Naive thymus-derived CD4-positive, alpha-beta T cell (primary cell): ENCODE data around the gene TEX264. TPM values are rescaled to one million over a fixed set of nuclear protein-coding genes. Genes with fewer than 3 reads are reported as not detected.

Experiments
- ATAC-seq: fragments of 150-1000 bp; cut with Tn5 transposase; 2 replicates; pipeline ENCODE4 v1.10.0; 2021; ENCODE audit warnings: mild to moderate bottlenecking, moderate library complexity
- CTCF ChIA-PET: fragments of 350-600 bp; sonication (Branson Sonifier 250); formaldehyde crosslinking; loops from one replicate; lab custom pipeline; 2021; ENCODE audit warnings: antibody characterized with exemption; lab: Charles Lee
- POLR2A ChIA-PET: fragments of 350-600 bp; sonication (Branson Sonifier 250); formaldehyde crosslinking; loops from one replicate; lab custom pipeline; 2021; ENCODE audit warnings: antibody characterized with exemption, inconsistent platforms; lab: Charles Lee
- DNase-seq, 9 donors: peaks; one replicate each; pipeline versions ENCODE4 v3.0.0 to v3.0.0-alpha.2; 2020 to 2022; ENCODE audit warnings: mixed read lengths in 1 of 9
- H3K27ac ChIP-seq: one replicate; pipeline ENCODE4 v1.7.0; 2013; ENCODE audit warnings: mild to moderate bottlenecking, low read depth, low read length, moderate library complexity
- H3K27me3 ChIP-seq, 2 donors: one replicate each; pipeline ENCODE4 v1.7.0; 2013; ENCODE audit warnings: low read length in 2 of 2, mild to moderate bottlenecking in 2 of 2, moderate library complexity in 2 of 2; ENCODE audit not compliant: control insufficient read depth in 2 of 2, insufficient read depth in 2 of 2
- H3K36me3 ChIP-seq, 3 experiments: 1 replicate in 2 of 3; 2 replicates in 1 of 3; pipeline ENCODE4 v1.7.0; 2013; ENCODE audit warnings: low read length in 3 of 3, mild to moderate bottlenecking in 3 of 3, moderate library complexity in 1 of 3; ENCODE audit not compliant: insufficient read depth in 3 of 3, control insufficient read depth in 2 of 3
- H3K4me1 ChIP-seq, 2 donors: one replicate each; pipeline ENCODE4 v1.7.0; 2013; ENCODE audit warnings: low read length in 2 of 2, mild to moderate bottlenecking in 2 of 2, moderate library complexity in 1 of 2; ENCODE audit not compliant: control insufficient read depth in 2 of 2, insufficient read depth in 2 of 2
- H3K4me3 ChIP-seq: 2 replicates; pipeline ENCODE4 v1.7.0; 2013; ENCODE audit warnings: mild to moderate bottlenecking, low read length
- H3K9me3 ChIP-seq, 3 experiments: 1 replicate in 2 of 3; 2 replicates in 1 of 3; pipeline ENCODE4 v1.7.0; 2013; ENCODE audit warnings: low read length in 3 of 3; ENCODE audit not compliant: control insufficient read depth in 2 of 3
- H3K27ac Mint-ChIP-seq, 9 donors: one replicate each; pipeline ENCODE4 v1.8.0; 2020 to 2022; ENCODE audit warnings: mixed read lengths in 9 of 9, mild to moderate bottlenecking in 8 of 9, moderate library complexity in 5 of 9, inconsistent platforms in 2 of 9
- H3K27me3 Mint-ChIP-seq, 5 donors: one replicate each; pipeline ENCODE4 v1.8.0; 2021 to 2022; ENCODE audit warnings: mixed read lengths in 5 of 5, mild to moderate bottlenecking in 1 of 5
- H3K36me3 Mint-ChIP-seq, 5 donors: one replicate each; pipeline ENCODE4 v1.8.0; 2020 to 2022; ENCODE audit warnings: mixed read lengths in 5 of 5, mild to moderate bottlenecking in 3 of 5, inconsistent platforms in 1 of 5
- H3K4me1 Mint-ChIP-seq, 7 donors: one replicate each; pipeline ENCODE4 v1.8.0; 2020 to 2022; ENCODE audit warnings: mixed read lengths in 7 of 7, mild to moderate bottlenecking in 3 of 7, inconsistent platforms in 1 of 7
- H3K4me3 Mint-ChIP-seq, 10 donors: one replicate each; pipeline ENCODE4 v1.8.0; 2020 to 2022; ENCODE audit warnings: mild to moderate bottlenecking in 10 of 10, mixed read lengths in 10 of 10, moderate library complexity in 6 of 10, inconsistent platforms in 2 of 10
- H3K9me3 Mint-ChIP-seq, 11 donors: one replicate each; pipeline ENCODE4 v1.8.0; 2020 to 2022; ENCODE audit warnings: mixed read lengths in 11 of 11, mild to moderate bottlenecking in 4 of 11, inconsistent platforms in 1 of 11, moderate library complexity in 1 of 11
- intact Hi-C, 2 donors: fragments of 100-400 bp; cut with micrococcal nuclease; formaldehyde crosslinking; loops; one replicate each; pipeline ENCODE4 v1.15.1; 2023
- polyA plus RNA-seq, 2 donors: library from polyadenylated mRNA; unstranded; fragments of 300-500 nt; fragmentation: Illumina TruSeq; gene quantifications; one replicate each; pipeline ENCODE4 v1.2.3, GENCODE V29; 2021
- total RNA-seq, 6 experiments: library from RNA in 5 of 6; stranded (reverse) in 5 of 6; gene quantifications; 1 replicate in 5 of 6; 2 replicates in 1 of 6; pipeline ENCODE4 v1.2.3 and lab custom pipeline; 2021 to 2026

Gene TEX264
- total and polyA plus RNA-seq, 7 experiments from 2014 or later = 34.4 to 115 (median 44.2) TPM

GRCh38 chr3:51677358-51677757, 6.3 kb downstream of the TEX264 start:
- intact Hi-C loops = no loop called here
- POLR2A ChIA-PET = no interaction called here
- H3K4me1 ChIP-seq = peaks cover 71 to 77% of the 10 kb centered on the region in 2 donors
- peaks cover 0 to 2% (median 0%) of the 10 kb centered on the region in 11 donors for H3K9me3 Mint-ChIP-seq
- H3K27me3 Mint-ChIP-seq = no peaks in the 10 kb centered on the region
- ATAC-seq (no peak), DNase-seq (no peak)
- no peaks in the 10 kb centered on the region for H3K27me3 ChIP-seq
- H3K4me1 Mint-ChIP-seq = peaks cover 82 to 100% (median 96%) of the 10 kb centered on the region in 7 donors
- H3K9me3 ChIP-seq = no peaks in the 10 kb centered on the region
- CTCF ChIA-PET = no interaction called here
- H3K36me3 Mint-ChIP-seq = peaks cover 4 to 42% (median 18%) of the 10 kb centered on the region in 5 donors
- H3K27ac ChIP-seq = peak overlapping the region; percentile 16
- H3K36me3 ChIP-seq = peaks cover 0 to 25% (median 0%) of the 10 kb centered on the region in 3 experiments
- H3K4me3 Mint-ChIP-seq = peak overlapping the region in 8 of 10 donors; percentile 10 to 58 (median 30)
- H3K4me3 ChIP-seq = no peak overlapping the region
- peak overlapping the region in 8 of 9 donors; percentile 51 to 90 (median 80) for H3K27ac Mint-ChIP-seq

GRCh38 chr3:51678186-51678585, 7.1 kb downstream of the TEX264 start:
- Histone ChIP-seq H3K27ac (peak overlapping the region; percentile 40), H3K27me3 (no peaks in the 10 kb centered on the region), H3K4me1 (peaks cover 71 to 78% of the 10 kb centered on the region in 2 donors), H3K9me3 (no peaks in the 10 kb centered on the region), H3K36me3 (peaks cover 0 to 29% (median 0%) of the 10 kb centered on the region in 3 experiments), H3K4me3 (no peak overlapping the region)
- ChIA-PET POLR2A (interaction anchor here (0.6 kb wide), 1 partner anchor 303 kb away, joined by 7 read pairs; no protein-coding TSS in a partner anchor), CTCF (interaction anchor here (4.8 kb wide), 1 partner anchor 177 kb away, joined by 83 read pairs; the partner anchor contains the start of gene DCAF1)
- peak overlapping the region in 6 of 10 donors; percentile 14 to 55 (median 20) for H3K4me3 Mint-ChIP-seq
- H3K27me3 Mint-ChIP-seq = no peaks in the 10 kb centered on the region
- H3K27ac Mint-ChIP-seq = peak overlapping the region in 6 of 9 donors; percentile 27 to 79 (median 54)
- peaks cover 4 to 39% (median 18%) of the 10 kb centered on the region in 5 donors for H3K36me3 Mint-ChIP-seq
- peaks cover 0 to 2% (median 0%) of the 10 kb centered on the region in 11 donors for H3K9me3 Mint-ChIP-seq
- intact Hi-C loops = no loop called here
- peaks cover 81 to 100% (median 97%) of the 10 kb centered on the region in 7 donors for H3K4me1 Mint-ChIP-seq
- DNase-seq (no peak), ATAC-seq (no peak)

DNA sequence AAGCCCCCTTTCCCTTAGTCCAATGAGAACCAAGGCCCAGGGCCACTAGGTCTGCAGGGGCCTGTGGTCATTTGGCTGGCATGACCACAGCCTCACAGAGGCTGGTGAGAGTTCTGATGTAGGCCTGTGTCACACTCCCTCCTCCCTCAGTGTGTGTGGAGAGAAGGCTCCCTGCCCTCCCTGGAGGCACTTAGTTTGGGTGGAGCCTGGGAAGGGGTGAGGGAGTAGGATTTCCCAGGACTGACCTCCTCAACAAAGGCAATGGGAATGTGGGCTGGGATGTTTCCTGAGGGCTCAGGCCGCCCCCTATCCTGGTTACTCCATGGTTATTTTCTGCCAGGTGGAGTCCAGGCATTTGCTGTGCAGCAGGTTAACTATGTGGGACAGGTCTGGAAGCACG, 7.6 kb downstream of the TEX264 start:
- CTCF ChIA-PET = interaction anchor here (4.8 kb wide), 1 partner anchor 177 kb away, joined by 83 read pairs; the partner anchor contains the start of gene DCAF1
- no peak for DNase-seq
- Histone ChIP-seq H3K4me3 (no peak overlapping the region), H3K27me3 (no peaks in the 10 kb centered on the region), H3K36me3 (peaks cover 0 to 32% (median 0%) of the 10 kb centered on the region in 3 experiments), H3K4me1 (peaks cover 71 to 78% of the 10 kb centered on the region in 2 donors), H3K9me3 (no peaks in the 10 kb centered on the region), H3K27ac (peak overlapping the region; percentile 40)
- H3K9me3 Mint-ChIP-seq = peaks cover 0 to 2% (median 0%) of the 10 kb centered on the region in 11 donors
- peaks cover 4 to 36% (median 18%) of the 10 kb centered on the region in 5 donors for H3K36me3 Mint-ChIP-seq
- intact Hi-C loops = no loop called here
- H3K4me1 Mint-ChIP-seq = peaks cover 79 to 100% (median 97%) of the 10 kb centered on the region in 7 donors
- POLR2A ChIA-PET = interaction anchor here (0.6 kb wide), 1 partner anchor 303 kb away, joined by 7 read pairs; no protein-coding TSS in a partner anchor
- peak overlapping the region in 4 of 10 donors; percentile 15 to 55 (median 24) for H3K4me3 Mint-ChIP-seq
- H3K27me3 Mint-ChIP-seq = no peaks in the 10 kb centered on the region
- peak overlapping the region in 6 of 9 donors; percentile 26 to 79 (median 47) for H3K27ac Mint-ChIP-seq
- no peak for ATAC-seq

- Mint-ChIP-seq H3K4me3 (peak overlapping the region in 3 of 10 donors; percentile 45 to 73 (median 53)), H3K36me3 (peaks cover 4 to 36% (median 18%) of the 10 kb centered on the region in 5 donors), H3K27ac (peak overlapping the region in 8 of 9 donors; percentile 42 to 91 (median 75)), H3K27me3 (no peaks in the 10 kb centered on the region), H3K4me1 (peaks cover 74 to 100% (median 97%) of the 10 kb centered on the region in 7 donors), H3K9me3 (peaks cover 0 to 2% (median 0%) of the 10 kb centered on the region in 11 donors)
- Histone ChIP-seq H3K4me1 (peaks cover 70 to 79% of the 10 kb centered on the region in 2 donors), H3K27ac (peak overlapping the region; percentile 63), H3K27me3 (no peaks in the 10 kb centered on the region), H3K36me3 (peaks cover 0 to 38% (median 0%) of the 10 kb centered on the region in 3 experiments), H3K9me3 (no peaks in the 10 kb centered on the region), H3K4me3 (no peak overlapping the region)
- intact Hi-C loops = no loop called here
- ATAC-seq (no peak), DNase-seq (no peak)
- ChIA-PET POLR2A (interaction anchor here (3.8 to 5.6 kb wide), 2 partner anchors 7 to 178 kb away, joined by 49 to 66 read pairs; partner anchors contain the start of genes DCAF1 and TEX264), CTCF (interaction anchor here (0.6 to 7.9 kb wide), 3 partner anchors 10 to 303 kb away, joined by 10 to 137 read pairs (median 83); partner anchors contain the start of genes DCAF1 and TEX264)
Observed at GRCh38 chr3:51679318-51679717, 8.3 kb downstream of the TEX264 start.

DNA sequence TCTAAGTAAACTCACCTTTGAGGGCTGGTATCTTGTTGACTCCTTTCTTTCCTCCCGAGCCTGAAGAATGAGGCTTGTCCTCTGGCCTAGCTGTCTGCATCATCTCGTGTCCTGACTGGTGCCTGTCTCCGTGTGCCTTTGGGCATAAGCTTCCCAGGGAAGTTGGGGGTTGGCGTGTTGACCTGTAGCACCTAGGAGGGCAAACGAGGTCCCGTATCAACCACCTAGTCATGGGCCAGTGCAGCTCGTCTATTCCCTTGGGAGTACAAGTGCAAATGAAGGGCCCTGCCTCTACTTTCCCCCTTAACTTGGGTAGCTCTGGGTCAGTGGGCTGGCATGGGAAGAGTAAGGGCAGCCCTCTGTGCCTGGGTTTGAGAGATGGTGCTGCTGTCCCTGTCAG, 8.7 kb downstream of the TEX264 start:
- H3K27me3 Mint-ChIP-seq = no peaks in the 10 kb centered on the region

DNA sequence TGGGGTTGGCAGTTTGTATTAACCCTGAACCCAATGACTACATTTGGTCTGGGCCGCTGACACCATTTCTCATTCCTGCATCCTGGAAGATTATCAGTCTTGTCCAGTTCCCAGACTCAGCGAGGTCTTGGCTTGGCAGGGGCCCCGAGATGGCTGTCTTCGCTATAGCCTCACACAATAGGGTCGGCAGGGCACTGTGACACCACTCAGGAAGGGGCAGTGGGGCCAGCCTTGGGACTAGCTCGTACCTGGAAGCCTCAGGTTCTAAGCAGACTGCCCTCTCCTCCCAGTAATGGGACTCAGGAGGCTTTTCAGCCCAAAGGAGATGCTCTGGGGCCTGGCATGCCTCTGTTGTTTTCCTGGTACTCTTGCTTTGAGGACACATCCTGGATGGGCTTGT, 9.1 kb downstream of the TEX264 start:
- ATAC-seq = no peak
- H3K27ac ChIP-seq = peak overlapping the region; percentile 63
- Mint-ChIP-seq H3K27me3 (no peaks in the 10 kb centered on the region), H3K9me3 (peaks cover 0 to 2% (median 0%) of the 10 kb centered on the region in 11 donors), H3K27ac (peak overlapping the region in 8 of 9 donors; percentile 57 to 91 (median 81)), H3K4me3 (peak overlapping the region in 9 of 10 donors; percentile 15 to 87 (median 41)), H3K36me3 (peaks cover 6 to 38% (median 18%) of the 10 kb centered on the region in 5 donors), H3K4me1 (peaks cover 75 to 100% (median 97%) of the 10 kb centered on the region in 7 donors)
- H3K9me3 ChIP-seq = no peaks in the 10 kb centered on the region
- H3K4me1 ChIP-seq = peaks cover 76 to 81% of the 10 kb centered on the region in 2 donors
- peaks cover 0 to 38% (median 0%) of the 10 kb centered on the region in 3 experiments for H3K36me3 ChIP-seq
- POLR2A ChIA-PET = interaction anchor here (1.3 to 5.6 kb wide), 3 partner anchors 8 to 237 kb away, joined by 3 to 66 read pairs (median 49); partner anchors contain the start of genes DCAF1 and TEX264
- H3K27me3 ChIP-seq = no peaks in the 10 kb centered on the region
- no peak overlapping the region for H3K4me3 ChIP-seq
- no peak for DNase-seq
- intact Hi-C loops = loop anchor here in 1 of 2 donors (10.0 kb wide), 1 partner anchor 855 kb away; the partner anchor contains the start of genes NT5DC2 and UQCC5
- CTCF ChIA-PET = interaction anchor here (1.0 to 7.9 kb wide), 4 partner anchors 11 to 291 kb away, joined by 3 to 137 read pairs (median 55); partner anchors contain the start of genes DCAF1 and TEX264

More for the DNA sequence above, 8.7 kb downstream of the TEX264 start:
- no peak for ATAC-seq
- no peak overlapping the region for H3K4me3 ChIP-seq
- peak overlapping the region; percentile 63 for H3K27ac ChIP-seq
- peaks cover 0 to 2% (median 0%) of the 10 kb centered on the region in 11 donors for H3K9me3 Mint-ChIP-seq
- H3K36me3 Mint-ChIP-seq = peaks cover 4 to 38% (median 18%) of the 10 kb centered on the region in 5 donors
- H3K9me3 ChIP-seq = no peaks in the 10 kb centered on the region
- H3K36me3 ChIP-seq = peaks cover 0 to 38% (median 0%) of the 10 kb centered on the region in 3 experiments
- no peak for DNase-seq
- peak overlapping the region in 8 of 9 donors; percentile 42 to 91 (median 75) for H3K27ac Mint-ChIP-seq
- H3K27me3 ChIP-seq = no peaks in the 10 kb centered on the region
- CTCF ChIA-PET = interaction anchor here (0.6 to 7.9 kb wide), 3 partner anchors 10 to 302 kb away, joined by 10 to 137 read pairs (median 83); partner anchors contain the start of genes DCAF1 and TEX264
- peaks cover 75 to 100% (median 97%) of the 10 kb centered on the region in 7 donors for H3K4me1 Mint-ChIP-seq
- POLR2A ChIA-PET = interaction anchor here (3.8 to 5.6 kb wide), 2 partner anchors 8 to 179 kb away, joined by 49 to 66 read pairs; partner anchors contain the start of genes DCAF1 and TEX264
- peaks cover 75 to 81% of the 10 kb centered on the region in 2 donors for H3K4me1 ChIP-seq
- peak overlapping the region in 3 of 10 donors; percentile 18 to 73 (median 45) for H3K4me3 Mint-ChIP-seq
- intact Hi-C loops = loop anchor here in 1 of 2 donors (10.0 kb wide), 1 partner anchor 855 kb away; the partner anchor contains the start of genes NT5DC2 and UQCC5
